HG02798 (cell line): ENCODE results near the gene TBC1D3B.
"Not testable (repeated sequence)": the region's sequence is repeated elsewhere in the genome, so short reads cannot be mapped to it uniquely, and the experiment has no call there.

Experiments
- ATAC-seq: cut with Tn5 transposase; IDR thresholded peaks from one replicate; pipeline ENCODE4 v1.9.1; 2021; ENCODE audit warnings: mild to moderate bottlenecking; ENCODE audit not compliant: unreplicated experiment, poor library complexity

TBC1D3B gene

DNA sequence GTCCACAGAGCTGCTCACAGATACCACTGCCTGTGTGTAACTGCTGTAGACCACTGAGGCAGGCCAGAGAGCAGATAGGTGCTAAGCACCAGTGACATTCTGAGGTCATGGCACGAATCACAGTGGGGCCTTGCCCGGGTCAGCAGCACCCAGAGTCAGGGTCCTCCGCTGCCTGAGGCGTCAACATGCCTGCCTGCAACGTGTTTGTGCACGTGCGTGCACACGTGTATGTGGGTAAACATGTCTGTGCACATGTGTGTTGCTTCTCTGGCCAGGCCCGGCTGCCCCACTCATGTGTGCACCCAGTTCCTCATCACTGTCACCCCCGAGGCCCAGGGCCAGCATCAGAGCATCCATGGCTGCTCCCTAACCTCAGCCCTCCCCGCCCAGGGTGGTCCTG, at the start of gene TBC1D3B:
TBC1D3B (minus strand) TSS at position 101 of the 400 bp plus-strand sequence. CDS start 1,586 bp downstream, outside the sequence.
- not testable (repeated sequence) for ATAC-seq

DNA sequence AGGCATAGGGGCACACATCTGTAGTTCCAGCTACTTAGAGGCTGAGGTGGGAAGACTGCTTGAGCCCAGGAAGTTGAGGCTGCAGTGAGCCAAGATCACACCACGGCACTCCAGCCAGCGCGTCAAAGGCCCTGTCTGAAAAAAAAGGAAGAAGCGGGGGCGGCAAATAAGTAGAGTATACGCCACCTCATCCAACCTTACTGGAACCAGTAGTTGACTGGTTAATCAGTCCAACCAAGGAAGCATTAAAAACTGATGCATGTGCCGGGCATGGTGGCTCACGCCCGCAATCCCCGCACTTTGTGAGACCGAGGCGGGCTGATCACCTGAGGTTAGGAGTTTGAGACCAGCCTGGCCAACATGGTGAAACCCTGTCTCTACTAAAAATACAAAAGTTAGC, 46.5 kb upstream of the TBC1D3B start:
- not testable (repeated sequence) for ATAC-seq

DNA sequence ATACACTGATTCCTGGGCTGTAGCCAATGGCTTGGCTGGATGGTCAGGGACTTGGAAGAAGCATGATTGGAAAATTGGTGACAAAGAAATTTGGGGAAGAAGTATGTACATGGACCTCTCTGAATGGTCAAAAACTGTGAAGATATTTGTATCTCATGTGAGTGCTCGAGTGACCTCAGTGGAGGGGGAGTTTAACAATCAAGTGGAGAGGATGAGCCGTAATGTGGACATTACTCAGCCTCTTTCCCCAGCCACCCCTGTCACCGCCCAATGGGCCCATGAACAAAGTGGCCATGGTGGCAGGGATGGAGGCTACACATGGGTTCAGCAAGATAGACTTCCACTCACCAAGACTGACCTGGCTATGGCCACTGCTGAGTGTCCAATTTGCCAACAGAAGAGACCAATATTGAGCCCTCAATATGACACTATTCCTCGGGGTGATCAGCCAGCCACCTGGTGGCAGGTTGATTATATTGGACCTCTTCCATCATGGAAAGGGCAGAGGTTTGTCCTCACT, 45.2 kb upstream of the TBC1D3B start:
- not testable (repeated sequence) for ATAC-seq

DNA sequence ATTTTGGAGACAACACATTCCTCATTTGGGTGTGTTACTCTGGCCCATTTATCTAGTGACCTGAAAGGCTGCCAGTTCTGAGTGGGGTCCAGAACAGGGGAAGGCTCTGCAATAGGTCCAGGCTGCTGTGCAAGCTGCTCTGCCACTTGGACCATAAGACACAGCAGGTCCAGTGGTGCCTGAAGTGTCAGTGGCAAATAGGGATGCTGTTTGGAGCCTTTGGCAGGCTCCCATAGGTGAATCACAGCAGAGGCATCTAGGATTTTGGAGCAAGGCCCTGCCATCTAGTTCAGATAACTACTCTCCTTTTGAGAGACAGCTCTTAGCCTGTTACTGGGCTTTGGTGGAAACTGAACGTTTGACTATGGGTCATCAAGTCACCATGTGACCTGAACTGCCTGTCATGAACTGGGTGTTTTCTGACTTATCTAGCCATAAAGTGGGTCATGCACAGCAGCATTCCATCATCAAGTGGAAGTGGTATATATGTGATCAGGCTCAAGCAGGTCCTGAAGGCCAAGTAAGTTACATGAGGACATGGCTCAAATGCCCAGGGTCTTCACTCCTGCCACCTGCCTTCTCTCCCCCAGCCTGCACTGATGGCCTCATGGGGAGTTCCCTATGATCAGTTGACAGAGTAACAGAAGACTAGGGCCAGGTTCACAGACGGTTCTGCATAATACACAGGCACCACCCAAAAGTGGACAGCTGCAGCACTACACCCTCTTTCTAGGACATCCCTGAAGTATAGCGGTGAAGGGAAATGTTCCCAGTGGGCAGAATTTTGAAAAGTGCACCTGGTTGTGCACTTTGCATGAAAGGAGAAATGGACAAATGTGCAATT, 44.5 kb upstream of the TBC1D3B start:
- ATAC-seq: not testable (repeated sequence)

DNA sequence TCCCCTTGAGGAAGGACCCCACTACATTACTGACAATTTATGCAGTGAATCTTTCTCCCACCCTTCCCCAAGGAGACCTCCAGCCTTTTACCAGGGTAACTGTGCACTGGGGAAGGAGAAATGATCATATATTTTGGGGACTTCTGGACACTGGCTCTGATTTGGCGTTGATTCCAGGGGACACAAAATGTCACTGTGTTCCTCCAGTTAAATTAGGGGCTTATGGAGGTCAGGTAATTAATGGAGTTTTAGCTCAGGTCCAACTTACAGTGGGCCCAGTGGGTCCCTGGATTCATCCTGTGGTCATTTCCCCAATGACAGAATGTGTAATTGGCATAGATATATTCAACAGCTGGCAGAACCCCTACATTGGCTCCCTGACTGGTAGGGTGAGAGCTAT, 43.1 kb upstream of the TBC1D3B start:
- ATAC-seq: not testable (repeated sequence)

DNA sequence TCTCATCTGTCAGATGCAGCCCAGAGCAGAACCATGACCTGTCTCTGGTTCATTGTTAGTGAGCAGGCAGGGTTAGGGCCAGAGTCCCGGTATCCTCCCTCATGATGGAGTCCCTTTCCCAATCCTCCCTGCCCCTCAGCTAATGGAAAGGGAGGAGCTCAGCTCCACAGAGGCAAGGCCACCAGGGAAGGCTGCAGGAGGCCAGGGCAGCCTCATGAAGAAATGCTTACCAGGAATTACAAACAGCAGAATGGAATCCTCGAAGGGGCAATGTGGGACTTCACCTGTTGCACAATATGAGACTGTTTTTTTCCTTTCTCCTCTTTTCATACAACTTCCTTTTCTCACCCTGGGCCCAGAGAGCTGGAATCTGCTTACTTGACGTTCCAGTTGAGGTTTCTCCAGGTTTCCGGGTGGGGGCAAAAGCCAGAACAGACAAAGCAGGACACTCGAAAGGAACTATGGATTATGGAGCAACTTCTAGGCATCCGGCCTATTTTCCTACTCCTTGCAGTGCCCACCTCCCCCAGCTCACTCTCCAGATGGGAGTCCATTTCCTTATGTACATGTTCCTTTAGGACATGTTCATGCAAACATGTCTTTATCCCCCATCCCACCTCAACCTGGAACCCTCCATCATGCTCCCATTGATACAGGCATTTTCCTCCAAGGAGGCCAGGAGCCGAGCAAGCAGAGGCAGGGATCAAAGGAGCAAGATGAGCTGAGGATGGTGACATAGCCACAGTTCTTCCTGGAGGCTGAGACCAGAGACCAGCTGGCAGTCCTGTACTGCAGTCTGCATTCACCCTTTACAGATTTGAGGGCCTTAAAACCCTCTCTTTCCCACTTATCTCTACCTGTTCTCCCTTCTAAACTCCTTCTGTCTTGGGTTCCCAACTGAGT, 39.2 kb upstream of the TBC1D3B start:
- ATAC-seq: not testable (repeated sequence)

DNA sequence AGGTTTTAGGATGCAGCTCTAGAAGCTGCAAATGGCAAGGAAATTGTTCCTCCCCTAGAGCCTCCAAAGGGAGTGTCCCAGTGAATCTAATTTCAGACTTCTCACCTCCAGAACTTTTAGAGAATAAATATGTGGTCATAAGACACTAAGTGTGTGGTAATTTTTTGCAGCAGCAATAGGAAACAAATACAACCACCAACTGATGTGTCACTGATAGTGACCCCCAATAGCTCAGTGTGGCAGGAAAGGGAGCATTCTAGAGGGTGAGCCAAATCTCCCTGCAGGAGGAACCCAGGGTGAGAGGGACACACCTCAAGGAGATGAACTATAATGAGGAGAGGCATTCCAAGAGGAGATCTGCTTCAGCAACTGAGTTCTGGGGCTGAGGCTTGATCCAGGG, 38.5 kb upstream of the TBC1D3B start:
- no peak for ATAC-seq

DNA sequence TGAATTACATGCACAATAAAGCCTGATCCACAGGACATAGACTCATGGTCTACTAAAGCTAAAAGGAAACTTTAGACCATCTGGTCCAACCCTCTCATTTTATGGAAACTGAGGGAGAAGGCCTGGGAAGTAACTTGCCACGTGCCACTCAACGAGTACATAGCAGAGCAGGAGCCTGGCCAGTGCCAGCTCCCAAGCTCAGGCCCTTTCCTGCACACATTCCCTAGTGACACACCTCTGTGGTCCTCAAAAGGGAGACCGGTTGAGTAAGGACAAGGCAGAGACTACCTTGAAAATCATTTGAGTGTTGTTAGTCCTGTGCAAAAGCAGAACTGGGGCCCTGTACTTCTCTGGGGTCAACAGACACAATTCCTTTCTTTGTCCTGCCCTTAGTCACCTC, 37.3 kb upstream of the TBC1D3B start:
- ATAC-seq: no peak

DNA sequence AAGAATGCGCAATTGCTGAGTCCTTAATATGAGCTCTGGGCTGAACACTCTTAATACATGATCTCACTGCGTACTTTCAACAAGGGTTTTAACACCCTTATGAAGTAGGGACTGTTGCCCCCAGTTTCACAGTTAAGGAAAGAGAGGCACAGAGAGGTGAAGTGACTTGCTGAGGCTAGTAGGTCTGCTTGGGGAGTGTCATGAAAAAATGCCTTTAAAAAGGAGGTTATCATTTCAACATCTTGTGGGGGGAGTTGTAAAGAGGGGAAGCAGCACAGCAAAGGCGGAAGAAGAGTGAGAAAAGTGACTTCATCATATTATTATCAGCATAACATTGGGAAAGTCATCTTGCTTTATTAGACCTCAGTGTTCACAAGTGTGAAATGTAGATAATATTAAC, 36.5 kb upstream of the TBC1D3B start:
- ATAC-seq: no peak

DNA sequence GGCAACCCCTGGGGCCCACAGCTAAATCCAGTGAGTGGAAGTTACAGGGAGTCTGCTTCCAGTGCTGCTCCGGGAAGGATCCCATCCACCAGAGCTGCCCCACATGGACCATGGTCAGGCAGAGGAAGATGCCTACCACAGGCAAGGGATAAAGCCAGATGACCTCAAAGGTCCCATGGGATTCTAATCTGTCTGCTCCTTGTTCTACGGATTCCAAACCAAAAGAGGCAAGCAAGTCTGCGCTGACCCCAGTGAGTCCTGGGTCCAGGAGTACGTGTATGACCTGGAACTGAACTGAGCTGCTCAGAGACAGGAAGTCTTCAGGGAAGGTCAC, 35.8 kb upstream of the TBC1D3B start:
- no peak for ATAC-seq

DNA sequence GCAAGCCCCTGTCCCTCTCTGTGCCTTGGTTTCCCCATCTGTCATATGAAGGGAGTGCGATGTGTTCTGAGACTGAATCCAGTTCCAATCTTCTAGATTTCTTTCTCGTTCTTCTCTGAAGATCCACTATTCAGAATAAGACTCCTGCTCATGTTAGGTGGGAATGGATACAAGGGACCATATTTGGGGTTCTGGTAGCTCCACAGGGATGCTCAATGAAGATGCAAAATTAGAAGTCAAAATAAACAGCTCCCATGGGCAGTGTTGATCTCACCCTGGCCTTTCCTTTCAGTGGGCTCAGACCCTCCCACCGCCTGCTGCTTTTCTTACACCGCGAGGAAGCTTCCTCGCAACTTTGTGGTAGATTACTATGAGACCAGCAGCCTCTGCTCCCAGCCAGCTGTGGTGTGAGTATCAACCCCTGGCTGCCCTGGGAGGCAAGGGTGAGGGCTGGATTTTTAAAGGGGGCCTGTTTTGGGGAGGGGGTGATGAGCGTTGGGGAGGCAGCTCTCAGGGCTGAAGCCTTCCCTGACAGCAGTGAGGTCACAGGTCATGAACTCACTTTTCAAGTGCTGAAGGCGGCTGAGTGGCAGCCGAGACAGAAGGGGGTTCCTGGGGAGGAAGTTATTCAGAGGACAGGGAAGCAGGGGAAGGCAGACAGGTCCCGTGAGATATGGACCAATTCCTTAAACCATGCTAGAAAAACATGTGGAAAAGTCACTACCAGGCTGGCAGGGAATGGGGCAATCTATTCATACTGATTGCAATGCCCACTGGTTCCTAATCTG, 35.2 kb upstream of the TBC1D3B start:
- ATAC-seq: not testable (repeated sequence)

DNA sequence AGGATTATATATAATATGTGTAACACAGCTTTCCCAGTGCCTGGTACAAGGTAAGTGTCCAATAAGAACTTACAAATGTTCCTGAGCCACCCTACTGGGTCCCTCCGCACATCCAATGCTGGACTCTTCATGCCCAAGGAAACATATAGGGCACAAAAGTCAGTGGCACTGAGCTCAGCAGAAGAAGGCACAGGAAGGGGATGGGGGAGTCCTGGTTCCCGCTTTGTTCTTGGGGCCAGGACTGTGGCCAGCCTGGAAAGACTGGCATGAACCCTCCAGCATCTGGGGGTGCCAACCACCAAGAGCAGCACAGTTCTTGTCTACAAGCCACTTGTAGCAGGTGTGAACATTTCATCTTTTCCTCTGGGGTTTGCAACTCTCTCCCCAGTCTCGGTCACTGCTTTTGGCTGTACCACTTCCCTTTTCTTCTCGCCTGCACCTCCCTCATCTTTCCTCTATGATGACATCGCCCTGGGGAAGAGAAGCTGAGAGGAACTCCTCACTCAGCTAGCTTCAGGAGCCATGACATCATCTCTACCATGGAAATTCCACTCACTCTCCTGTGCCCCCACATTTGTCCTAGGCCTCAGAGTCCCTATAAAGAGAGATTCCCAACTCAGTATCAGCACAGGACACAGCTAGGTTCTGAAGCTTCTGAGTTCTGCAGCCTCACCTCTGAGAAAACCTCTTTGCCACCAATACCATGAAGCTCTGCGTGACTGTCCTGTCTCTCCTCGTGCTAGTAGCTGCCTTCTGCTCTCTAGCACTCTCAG, 34.2 kb upstream of the TBC1D3B start, which contains the start of gene CCL4L2:
CCL4L2 (plus strand) TSS at position 625 of the 773 bp plus-strand sequence.
- peak; percentile 73 for ATAC-seq

DNA sequence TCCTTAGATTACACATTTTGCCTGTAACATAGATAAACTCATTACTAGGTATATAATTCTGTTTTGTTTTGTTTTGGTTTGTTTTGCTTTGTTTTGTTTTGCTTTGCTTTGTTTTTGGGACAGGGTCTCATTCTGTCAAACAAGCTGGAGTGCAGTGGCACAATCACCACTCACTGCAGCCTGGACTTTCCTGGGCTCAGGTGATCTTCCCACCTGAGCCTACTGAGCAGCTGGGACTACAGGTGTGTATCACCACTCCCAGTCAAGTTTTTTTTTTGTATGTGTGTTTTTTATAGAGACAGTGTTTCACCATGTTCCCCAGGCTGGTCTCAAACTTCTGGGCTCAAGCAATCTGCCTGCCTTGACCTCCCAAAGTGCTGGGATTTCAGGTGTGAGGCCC, 33.1 kb upstream of the TBC1D3B start:
- ATAC-seq: no peak

DNA sequence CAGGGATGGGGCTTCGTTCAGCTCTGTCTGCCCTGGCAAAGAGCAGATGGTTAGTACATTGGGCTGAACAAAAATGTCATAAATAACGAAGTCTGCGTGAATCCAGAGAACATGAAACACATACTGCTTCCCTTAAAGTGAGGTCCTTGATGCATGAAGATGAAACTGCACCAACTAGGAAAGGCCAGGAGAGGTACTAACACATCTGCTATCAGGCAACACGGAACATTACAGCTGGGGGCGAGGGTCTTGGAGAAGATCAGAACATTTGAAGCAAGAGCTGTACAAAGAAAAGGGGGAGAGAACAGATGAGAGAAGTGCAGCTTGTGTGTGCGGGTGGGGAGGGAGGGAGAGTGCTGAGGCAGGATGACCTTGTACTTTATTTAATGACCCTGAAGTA, 30.9 kb upstream of the TBC1D3B start:
- ATAC-seq: not testable (repeated sequence)

DNA sequence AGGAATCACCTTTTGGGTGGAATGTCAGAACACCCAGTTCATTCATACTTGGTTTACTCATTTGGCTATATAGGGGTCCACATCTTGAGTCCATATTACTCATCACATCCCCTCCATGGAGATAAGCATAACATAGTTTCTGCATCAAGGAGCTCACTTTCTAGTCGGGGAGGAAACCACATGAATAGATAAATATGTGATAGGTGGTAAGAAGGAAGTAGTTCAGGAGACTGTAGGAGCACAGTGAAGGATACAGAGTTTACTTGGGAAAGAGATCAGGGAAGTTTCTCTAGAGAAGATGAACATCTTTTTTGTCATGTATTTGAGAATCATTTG, 30.0 kb upstream of the TBC1D3B start:
- ATAC-seq: not testable (repeated sequence)

DNA sequence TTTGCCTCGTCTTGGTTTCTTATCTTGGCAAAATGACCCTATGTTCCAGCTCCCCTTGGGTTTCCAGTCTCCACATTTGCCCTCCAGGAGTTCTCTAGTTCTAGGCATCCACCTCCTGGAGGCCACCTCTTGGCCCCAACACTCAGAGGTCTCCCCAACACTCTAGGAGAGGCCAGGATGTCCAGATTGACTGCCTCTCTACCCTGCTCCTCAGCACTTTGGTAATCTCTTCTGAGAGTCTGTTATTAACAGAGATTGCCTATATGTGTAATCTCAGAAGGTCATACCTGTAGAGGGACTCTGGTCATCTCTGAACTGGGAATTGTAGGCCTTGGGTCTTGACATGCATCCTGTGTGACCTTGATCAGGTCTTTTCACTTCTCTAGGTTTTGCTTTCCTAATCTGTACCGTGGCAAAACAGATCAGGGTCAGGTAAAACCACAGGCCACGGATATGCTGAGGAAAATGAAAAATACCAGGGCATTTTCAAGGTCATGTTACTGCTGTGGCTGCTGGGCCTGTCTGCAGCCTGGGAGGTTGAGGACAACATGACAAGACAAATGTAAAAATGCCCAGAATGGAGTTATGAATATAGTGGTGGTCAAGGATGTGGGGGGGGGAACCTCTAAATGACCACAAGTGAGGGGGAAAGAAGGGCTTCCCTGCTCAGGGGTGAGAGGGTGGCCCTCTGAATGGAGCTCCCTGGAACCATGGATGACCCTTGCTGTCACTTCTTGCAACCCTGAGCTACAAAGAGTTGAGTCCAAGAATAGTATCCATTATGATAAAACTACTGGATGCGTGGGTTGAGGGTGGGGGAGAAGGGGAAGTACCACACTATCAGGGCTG, 29.4 kb upstream of the TBC1D3B start:
- peak; percentile 19 for ATAC-seq

DNA sequence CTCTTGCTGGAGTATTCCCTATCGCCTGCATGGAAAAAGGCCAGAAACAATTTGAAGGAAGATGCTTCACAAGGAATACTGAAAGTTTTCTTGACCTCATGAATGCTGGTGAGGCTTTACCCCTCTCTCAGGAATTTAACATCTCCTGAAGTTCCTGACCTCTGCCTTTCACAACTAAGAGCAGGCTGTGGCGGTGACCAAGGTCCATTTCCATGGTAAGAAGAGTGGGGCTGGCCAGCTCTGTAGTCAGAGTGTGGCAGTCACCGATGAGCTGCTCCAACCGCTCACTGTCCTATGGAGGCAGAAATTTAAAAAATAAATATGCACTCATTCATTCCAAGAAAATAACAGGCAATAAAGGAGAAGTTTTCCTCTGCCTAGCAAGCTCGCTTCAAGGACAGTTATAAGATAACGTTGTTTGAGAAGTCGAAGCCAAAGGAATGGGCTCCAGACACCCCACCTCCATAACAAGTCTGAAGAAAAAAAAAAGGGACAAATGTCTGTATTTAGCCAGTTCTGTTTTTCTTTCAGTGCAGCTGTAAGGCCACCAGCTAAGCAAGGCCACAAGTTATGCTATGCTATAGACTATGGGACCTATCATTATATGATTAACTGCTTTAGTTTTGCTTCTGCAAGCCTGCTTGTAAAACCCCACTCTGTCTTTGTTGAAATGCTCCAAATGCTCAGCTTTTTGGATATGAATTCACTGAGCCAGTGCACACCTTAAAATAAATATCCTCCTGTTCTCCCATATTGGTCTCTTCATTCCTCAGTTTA, 28.5 kb upstream of the TBC1D3B start:
- no peak for ATAC-seq

DNA sequence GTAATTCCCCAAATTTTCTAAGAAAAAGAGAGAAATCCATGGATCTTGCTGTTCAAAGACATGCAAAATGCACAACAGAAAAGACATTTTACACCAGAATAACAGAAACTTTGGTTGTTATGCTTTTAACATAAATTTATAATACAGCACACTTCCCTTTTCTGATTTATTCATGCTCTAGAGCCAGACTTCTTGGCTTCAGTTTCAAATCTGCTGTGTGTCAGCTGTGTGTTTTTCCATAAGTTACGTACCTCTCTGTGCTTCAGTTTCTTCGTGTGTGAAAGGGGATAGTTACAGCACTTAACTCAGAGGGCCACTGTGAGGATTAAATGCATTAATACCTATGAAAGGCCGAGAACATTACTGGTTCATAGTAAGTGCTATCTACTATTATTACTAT, 26.9 kb upstream of the TBC1D3B start:
- no peak for ATAC-seq
